HepG2 (cell line): Measurements from ENCODE around the gene RASL12. TPM values are rescaled to one million over a fixed set of nuclear protein-coding genes. Genes with fewer than 3 reads are reported as not detected.
A peak's percentile ranks its signal among the peaks of the same experiment; 100 is the strongest.

Experiments used
- ATF1 ChIP-seq: IDR thresholded peaks from 2 replicates; pipeline ENCODE4 v1.6.1; 2016; ENCODE audit warnings: mild to moderate bottlenecking, control low read depth
- CCAR2 ChIP-seq: fragments of 200-400 bp; formaldehyde crosslinking; optimal IDR thresholded peaks from 2 replicates; pipeline ENCODE3; 2018; ENCODE audit warnings: low read depth, mild to moderate bottlenecking, low read length, moderate library complexity
- EZH2 ChIP-seq: conservative IDR thresholded peaks from 2 replicates; pipeline ENCODE4 v1.6.1; 2012; ENCODE audit warnings: mild to moderate bottlenecking, low read depth, low read length, moderate library complexity
- FLYWCH1 ChIP-seq: sonication (generic); formaldehyde crosslinking; IDR thresholded peaks from 2 replicates; pipeline ENCODE4 v1.8.1; 2023; ENCODE audit warnings: mild to moderate bottlenecking, missing genetic modification reagents
- HES4 ChIP-seq: sonication (generic); formaldehyde crosslinking; IDR thresholded peaks from 2 replicates; pipeline ENCODE4 v1.9.0; 2021; ENCODE audit warnings: mild to moderate bottlenecking, missing genetic modification reagents, borderline replicate concordance
- KLF13 ChIP-seq: sonication (generic); formaldehyde crosslinking; IDR thresholded peaks from 2 replicates; pipeline ENCODE4 v1.4.0; 2020; ENCODE audit warnings: mild to moderate bottlenecking, missing genetic modification reagents
- NFYC ChIP-seq: IDR thresholded peaks from 2 replicates; pipeline ENCODE4 v1.6.1; 2016; ENCODE audit warnings: missing genetic modification reagents, missing compliant biosample characterization
- NR2C2 ChIP-seq: sonication (generic); formaldehyde crosslinking; IDR thresholded peaks from 2 replicates; pipeline ENCODE4 v1.4.0; 2020; ENCODE audit warnings: missing genetic modification reagents, mild to moderate bottlenecking, moderate library complexity, borderline replicate concordance
- REPIN1 ChIP-seq: sonication (generic); formaldehyde crosslinking; IDR thresholded peaks from 2 replicates; pipeline ENCODE4 v1.8.0; 2022; ENCODE audit warnings: missing genetic modification reagents, low read depth, mild to moderate bottlenecking, borderline replicate concordance
- RFX3 ChIP-seq: IDR thresholded peaks from 2 replicates; pipeline ENCODE4 v1.6.1; 2016; ENCODE audit warnings: missing biosample characterization, missing genetic modification reagents
- SALL2 ChIP-seq: sonication (generic); formaldehyde crosslinking; IDR thresholded peaks from 2 replicates; pipeline ENCODE4 v1.8.1; 2023; ENCODE audit warnings: mild to moderate bottlenecking, missing genetic modification reagents, inconsistent platforms
- SOX6 ChIP-seq, 2 experiments: fragments of 450-650 bp in 1 of 2; sonication (generic) in 1 of 2; formaldehyde crosslinking in 1 of 2; IDR thresholded peaks; 2 replicates each; pipeline versions ENCODE4 v1.4.0 to v1.6.1; 2017 to 2020; ENCODE audit warnings: antibody characterized with exemption in 1 of 2, mild to moderate bottlenecking in 1 of 2, missing genetic modification reagents in 1 of 2
- SPEN ChIP-seq: sonication (generic); formaldehyde crosslinking; IDR thresholded peaks from 2 replicates; pipeline ENCODE4 v1.5.1; 2020; ENCODE audit warnings: low read depth, mild to moderate bottlenecking, missing genetic modification reagents
- ZIK1 ChIP-seq: sonication (generic); formaldehyde crosslinking; IDR thresholded peaks from 2 replicates; pipeline ENCODE4 v1.5.0; 2020; ENCODE audit warnings: mild to moderate bottlenecking, low read depth, missing genetic modification reagents, borderline replicate concordance
- ZNF34 ChIP-seq: sonication (generic); formaldehyde crosslinking; IDR thresholded peaks from 2 replicates; pipeline ENCODE4 v1.4.0; 2020; ENCODE audit warnings: mild to moderate bottlenecking, missing genetic modification reagents, borderline replicate concordance
- ZNF747 ChIP-seq: sonication (generic); formaldehyde crosslinking; IDR thresholded peaks from 2 replicates; pipeline ENCODE4 v1.8.1; 2023; ENCODE audit warnings: missing genetic modification reagents, mild to moderate bottlenecking, borderline replicate concordance
- polyA plus RNA-seq, 8 experiments: library from polyadenylated mRNA; depleted of rRNA in 3 of 8; stranded (reverse) in 7 of 8; unstranded in 1 of 8; fragments of >200 nt; fragmentation: Illumina TruSeq in 4 of 8; extraction: Trizol in 4 of 8; gene quantifications; 2 replicates each; pipeline versions ENCODE4 v1.2.1 to v1.2.3, GENCODE V29; 2011 to 2016; ENCODE audit warnings: low read depth in 4 of 8, missing spikeins in 1 of 8, mixed read lengths in 1 of 8; ENCODE audit not compliant: insufficient read depth in 1 of 8
- total RNA-seq, 5 experiments: library from RNA; depleted of rRNA; stranded (reverse); fragments of >200 nt; fragmentation: Illumina TruSeq; extraction: Trizol; gene quantifications; 2 replicates each; pipeline ENCODE4 v1.2.3, GENCODE V29; 2016; ENCODE audit warnings: low read depth in 1 of 5
- TF ChIP-seq, protein P1 (sequence below), 2 experiments: fragments of 450-650 bp in 1 of 2; sonication (generic) in 1 of 2; formaldehyde crosslinking in 1 of 2; IDR thresholded peaks; 2 replicates each; pipeline versions ENCODE4 v1.6.1 to v1.8.0; 2016 to 2022; ENCODE audit warnings: antibody characterized with exemption in 1 of 2, mild to moderate bottlenecking in 1 of 2, missing genetic modification reagents in 1 of 2
- TF ChIP-seq, protein P2 (sequence below): sonication (generic); formaldehyde crosslinking; IDR thresholded peaks from 2 replicates; pipeline ENCODE4 v1.8.1; 2023; ENCODE audit warnings: missing genetic modification reagents, inconsistent platforms, borderline replicate concordance

RASL12 gene
- total and polyA plus RNA-seq, 2 of the 13 experiments (the other 11 are each of a cell fraction or from before 2014, with no cell fraction given) = 0.16 to 0.55 TPM

- TF ChIP-seq, protein P1, sequence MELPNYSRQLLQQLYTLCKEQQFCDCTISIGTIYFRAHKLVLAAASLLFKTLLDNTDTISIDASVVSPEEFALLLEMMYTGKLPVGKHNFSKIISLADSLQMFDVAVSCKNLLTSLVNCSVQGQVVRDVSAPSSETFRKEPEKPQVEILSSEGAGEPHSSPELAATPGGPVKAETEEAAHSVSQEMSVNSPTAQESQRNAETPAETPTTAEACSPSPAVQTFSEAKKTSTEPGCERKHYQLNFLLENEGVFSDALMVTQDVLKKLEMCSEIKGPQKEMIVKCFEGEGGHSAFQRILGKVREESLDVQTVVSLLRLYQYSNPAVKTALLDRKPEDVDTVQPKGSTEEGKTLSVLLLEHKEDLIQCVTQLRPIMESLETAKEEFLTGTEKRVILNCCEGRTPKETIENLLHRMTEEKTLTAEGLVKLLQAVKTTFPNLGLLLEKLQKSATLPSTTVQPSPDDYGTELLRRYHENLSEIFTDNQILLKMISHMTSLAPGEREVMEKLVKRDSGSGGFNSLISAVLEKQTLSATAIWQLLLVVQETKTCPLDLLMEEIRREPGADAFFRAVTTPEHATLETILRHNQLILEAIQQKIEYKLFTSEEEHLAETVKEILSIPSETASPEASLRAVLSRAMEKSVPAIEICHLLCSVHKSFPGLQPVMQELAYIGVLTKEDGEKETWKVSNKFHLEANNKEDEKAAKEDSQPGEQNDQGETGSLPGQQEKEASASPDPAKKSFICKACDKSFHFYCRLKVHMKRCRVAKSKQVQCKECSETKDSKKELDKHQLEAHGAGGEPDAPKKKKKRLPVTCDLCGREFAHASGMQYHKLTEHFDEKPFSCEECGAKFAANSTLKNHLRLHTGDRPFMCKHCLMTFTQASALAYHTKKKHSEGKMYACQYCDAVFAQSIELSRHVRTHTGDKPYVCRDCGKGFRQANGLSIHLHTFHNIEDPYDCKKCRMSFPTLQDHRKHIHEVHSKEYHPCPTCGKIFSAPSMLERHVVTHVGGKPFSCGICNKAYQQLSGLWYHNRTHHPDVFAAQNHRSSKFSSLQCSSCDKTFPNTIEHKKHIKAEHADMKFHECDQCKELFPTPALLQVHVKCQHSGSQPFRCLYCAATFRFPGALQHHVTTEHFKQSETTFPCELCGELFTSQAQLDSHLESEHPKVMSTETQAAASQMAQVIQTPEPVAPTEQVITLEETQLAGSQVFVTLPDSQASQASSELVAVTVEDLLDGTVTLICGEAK (IDR thresholded peaks at IDR 0.05) = no peak
- TF ChIP-seq, protein P1 (CRISPR knock-in tag; IDR thresholded peaks at IDR 0.05) = peak; percentile 62; the same call in 1 of the 2 replicates
- TF ChIP-seq EZH2 (no peak), FLYWCH1 (CRISPR knock-in tag) (no peak), SOX6 (IDR thresholded peaks at IDR 0.05) (no peak), SOX6 (CRISPR knock-in tag; IDR thresholded peaks at IDR 0.05) (peak; percentile 99), SPEN (peak; percentile 53; the same call in 1 of the 2 replicates), HES4 (CRISPR knock-in tag) (no peak), CCAR2 (no peak), KLF13 (CRISPR knock-in tag) (no peak), ZIK1 (no peak), REPIN1 (peak; percentile 84), ATF1 (CRISPR knock-in tag) (no peak), RFX3 (CRISPR knock-in tag) (no peak), NR2C2 (CRISPR knock-in tag) (peak; percentile 86), ZNF747 (CRISPR knock-in tag) (peak; percentile 82; the same call in 1 of the 2 replicates), SALL2 (CRISPR knock-in tag) (0 out of 2 replicates have a peak, but pooled peaks have one; percentile 47), NFYC (CRISPR knock-in tag) (no peak), ZNF34 (CRISPR knock-in tag) (no peak)
- TF ChIP-seq, protein P2, sequence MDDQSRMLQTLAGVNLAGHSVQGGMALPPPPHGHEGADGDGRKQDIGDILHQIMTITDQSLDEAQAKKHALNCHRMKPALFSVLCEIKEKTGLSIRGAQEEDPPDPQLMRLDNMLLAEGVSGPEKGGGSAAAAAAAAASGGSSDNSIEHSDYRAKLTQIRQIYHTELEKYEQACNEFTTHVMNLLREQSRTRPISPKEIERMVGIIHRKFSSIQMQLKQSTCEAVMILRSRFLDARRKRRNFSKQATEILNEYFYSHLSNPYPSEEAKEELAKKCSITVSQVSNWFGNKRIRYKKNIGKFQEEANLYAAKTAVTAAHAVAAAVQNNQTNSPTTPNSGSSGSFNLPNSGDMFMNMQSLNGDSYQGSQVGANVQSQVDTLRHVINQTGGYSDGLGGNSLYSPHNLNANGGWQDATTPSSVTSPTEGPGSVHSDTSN = no peak
These were observed 22.9 kb downstream of the RASL12 start, which contains the start of gene SLC51B (continued) for GRCh38 chr15:65044724-65045481.
